HepG2 (cell line): ENCODE data around the gene STAP2. TPM values are rescaled to one million over a fixed set of nuclear protein-coding genes. Genes with fewer than 3 reads are reported as not detected.

Experiments used
- ATAC-seq: fragments of 200-7000 bp; cut with Tn5 transposase; 3 replicates; pipeline ENCODE4 v1.9.1; 2020; ENCODE audit warnings: mild to moderate bottlenecking, moderate library complexity
- BruUV-seq: library from RNA; stranded (reverse); fragments of 400-500 nt; replicated peaks from 2 replicates; lab custom pipeline; 2021; lab: Mats Ljungman, UMichigan
- CTCF ChIA-PET: fragments of 300-600 bp; formaldehyde crosslinking; extraction: SDS; loops from one replicate; lab custom pipeline; 2021; ENCODE audit warnings: low total read pairs, inconsistent platforms, low intra/inter-chr PET ratio; lab: Yijun Ruan, JAX
- POLR2A ChIA-PET: fragments of 350-600 bp; sonication (Branson Sonifier 250); formaldehyde crosslinking; loops from one replicate; lab custom pipeline; 2020; ENCODE audit warnings: antibody characterized with exemption, inconsistent platforms; lab: Yijun Ruan, JAX
- DNase-seq: peaks from one replicate; pipeline ENCODE4 v3.0.0-alpha.2; 2015; ENCODE audit warnings: low spot score
- FAIRE-seq: peaks from 3 replicates; lab custom pipeline; 2011; peaks lifted over from hg19 to GRCh38; lab: Jason Lieb, UNC
- H2AFZ ChIP-seq: one replicate; pipeline ENCODE4 v1.6.1; 2011; ENCODE audit warnings: low read length, inconsistent platforms
- H3K27ac ChIP-seq: fragments of 300-600 bp; 3 replicates; pipeline ENCODE4 v1.8.0; 2011; ENCODE audit warnings: mixed run types, mild to moderate bottlenecking, mixed read lengths, low read length, inconsistent platforms; ENCODE audit not compliant: insufficient read depth; ENCODE audit errors: extremely low read length
- H3K27me3 ChIP-seq, 2 experiments: fragments of 200-600 bp in 1 of 2; 2 replicates in 1 of 2; 3 replicates in 1 of 2; pipeline versions ENCODE4 v1.6.0 to v1.8.0; 2011; ENCODE audit warnings: low read length in 2 of 2, mild to moderate bottlenecking in 2 of 2, moderate library complexity in 2 of 2, inconsistent platforms in 1 of 2; ENCODE audit not compliant: insufficient read depth in 2 of 2, control insufficient read depth in 1 of 2
- H3K36me3 ChIP-seq, 2 experiments: fragments of 200-600 bp in 1 of 2; replicated peaks in 1 of 2; 2 replicates in 1 of 2; 3 replicates in 1 of 2; pipeline versions ENCODE4 v1.5.1 to v1.8.0; 2011; ENCODE audit warnings: low read length in 2 of 2, inconsistent platforms in 1 of 2; ENCODE audit not compliant: insufficient read depth in 2 of 2, control insufficient read depth in 1 of 2
- H3K4me1 ChIP-seq: 2 replicates; pipeline ENCODE4 v1.5.1; 2012; ENCODE audit warnings: low read length, inconsistent platforms; ENCODE audit not compliant: insufficient read depth
- H3K4me2 ChIP-seq: 2 replicates; pipeline ENCODE4 v1.6.0; 2011; ENCODE audit warnings: low read depth, low read length, inconsistent platforms
- H3K4me3 ChIP-seq, 3 experiments: fragments of 200-600 bp in 1 of 3; sonication (generic), shearing (Covaris generic) in 1 of 3; replicated peaks in 1 of 3; 2 replicates each; pipeline ENCODE4 v1.5.1; 2011 to 2016; ENCODE audit warnings: low read length in 3 of 3, inconsistent platforms in 2 of 3, low read depth in 2 of 3, mild to moderate bottlenecking in 2 of 3, control low read depth in 1 of 3, mixed read lengths in 1 of 3; ENCODE audit not compliant: insufficient read depth in 1 of 3
- H3K79me2 ChIP-seq: one replicate; pipeline ENCODE4 v1.6.1; 2011; ENCODE audit warnings: low read length, inconsistent platforms; ENCODE audit not compliant: insufficient read depth
- H3K9ac ChIP-seq: 2 replicates; pipeline ENCODE4 v1.6.0; 2011; ENCODE audit warnings: mild to moderate bottlenecking, low read depth, low read length, inconsistent platforms; ENCODE audit not compliant: insufficient read depth
- H3K9me3 ChIP-seq: 2 replicates; pipeline ENCODE4 v1.5.1; 2012; ENCODE audit warnings: mild to moderate bottlenecking, low read length
- H4K20me1 ChIP-seq: 2 replicates; pipeline ENCODE4 v1.6.0; 2011; ENCODE audit warnings: inconsistent platforms, mild to moderate bottlenecking, low read length, moderate library complexity; ENCODE audit not compliant: insufficient read depth
- DR1 ChIP-seq: sonication (generic); formaldehyde crosslinking; IDR thresholded peaks from 2 replicates; pipeline ENCODE4 v1.8.0; 2021; ENCODE audit warnings: mild to moderate bottlenecking, missing genetic modification reagents, inconsistent platforms
- KDM2A ChIP-seq: sonication (generic); formaldehyde crosslinking; IDR thresholded peaks from 2 replicates; pipeline ENCODE4 v1.4.0; 2020; ENCODE audit warnings: low read depth, missing genetic modification reagents, borderline replicate concordance
- NFYB ChIP-seq: sonication (generic); formaldehyde crosslinking; IDR thresholded peaks from 2 replicates; pipeline ENCODE4 v1.4.0; 2020; ENCODE audit warnings: missing genetic modification reagents
- PITX1 ChIP-seq: sonication (generic); formaldehyde crosslinking; IDR thresholded peaks from 2 replicates; pipeline ENCODE4 v1.5.1; 2020; ENCODE audit warnings: mild to moderate bottlenecking, missing genetic modification reagents
- SP4 ChIP-seq: sonication (generic); formaldehyde crosslinking; IDR thresholded peaks from 2 replicates; pipeline ENCODE4 v1.8.1; 2023; ENCODE audit warnings: mild to moderate bottlenecking, missing genetic modification reagents
- SRSF4 ChIP-seq: fragments of 200-400 bp; formaldehyde crosslinking; IDR thresholded peaks from one replicate; pipeline ENCODE4 v1.6.1; 2018; ENCODE audit warnings: mild to moderate bottlenecking, low read depth, low read length, moderate library complexity; ENCODE audit not compliant: poor library complexity, severe bottlenecking
- TAF15 ChIP-seq: fragments of 200-400 bp; formaldehyde crosslinking; IDR thresholded peaks from one replicate; pipeline ENCODE4 v1.6.1; 2018; ENCODE audit warnings: mild to moderate bottlenecking, low read depth, low read length; ENCODE audit not compliant: poor library complexity, severe bottlenecking
- TCF12 ChIP-seq, 2 experiments: fragments of 450-650 bp in 1 of 2; sonication (generic) in 1 of 2; formaldehyde crosslinking in 1 of 2; IDR thresholded peaks; 2 replicates each; pipeline versions ENCODE4 v1.6.1 to v1.8.0; 2017 to 2022; ENCODE audit warnings: antibody characterized with exemption in 1 of 2, mild to moderate bottlenecking in 1 of 2, missing genetic modification reagents in 1 of 2, moderate library complexity in 1 of 2
- TOE1 ChIP-seq: sonication (generic); formaldehyde crosslinking; IDR thresholded peaks from 2 replicates; pipeline ENCODE4 v1.4.0; 2020; ENCODE audit warnings: mild to moderate bottlenecking, missing genetic modification reagents
- ZBTB7A ChIP-seq: sonication (generic); formaldehyde crosslinking; IDR thresholded peaks from 2 replicates; pipeline ENCODE4 v1.8.0; 2022; ENCODE audit warnings: mild to moderate bottlenecking, missing genetic modification reagents
- ZNF44 ChIP-seq: sonication (generic); formaldehyde crosslinking; IDR thresholded peaks from 2 replicates; pipeline ENCODE4 v1.5.1; 2020; ENCODE audit warnings: mild to moderate bottlenecking, missing genetic modification reagents
- WGBS: methylation state at CpG from one replicate; pipeline ENCODE4 v1.1.6; 2017; ENCODE audit warnings: low lambda C conversion rate; 5-methylcytosine and 5-hydroxymethylcytosine counted together
- in situ Hi-C: cut with HindIII; loops from 2 replicates; pipeline ENCODE4 v1.10.0; 2017; ENCODE audit warnings: low pct_unique_long_range_greater_than_20kb; ENCODE audit not compliant: extremely low pct_ligation_motif_present
- intact Hi-C: fragments of 100-400 bp; cut with micrococcal nuclease; formaldehyde crosslinking; loops from one replicate; pipeline ENCODE4 v1.10.0; 2022; ENCODE audit not compliant: unreplicated experiment
- polyA plus RNA-seq, 8 experiments: library from polyadenylated mRNA; depleted of rRNA in 3 of 8; stranded (reverse) in 7 of 8; unstranded in 1 of 8; fragments of >200 nt; fragmentation: Illumina TruSeq in 4 of 8; extraction: Trizol in 4 of 8; gene quantifications; 2 replicates each; pipeline versions ENCODE4 v1.2.1 to v1.2.3, GENCODE V29; 2011 to 2016; ENCODE audit warnings: low read depth in 4 of 8, missing spikeins in 1 of 8, mixed read lengths in 1 of 8; ENCODE audit not compliant: insufficient read depth in 1 of 8
- total RNA-seq, 5 experiments: library from RNA; depleted of rRNA; stranded (reverse); fragments of >200 nt; fragmentation: Illumina TruSeq; extraction: Trizol; gene quantifications; 2 replicates each; pipeline ENCODE4 v1.2.3, GENCODE V29; 2016; ENCODE audit warnings: low read depth in 1 of 5
- TF ChIP-seq, protein P1 (sequence below): sonication (generic); formaldehyde crosslinking; IDR thresholded peaks from 2 replicates; pipeline ENCODE4 v1.4.0; 2020; ENCODE audit warnings: missing genetic modification reagents, borderline replicate concordance
- TF ChIP-seq, protein P2 (sequence below): IDR thresholded peaks from 2 replicates; pipeline ENCODE4 v1.6.1; 2016; ENCODE audit warnings: mild to moderate bottlenecking

The STAP2 gene
- total and polyA plus RNA-seq, 2 of the 13 experiments (the other 11 are each of a cell fraction or from before 2014, with no cell fraction given): 39.0 to 43.7 TPM

DNA sequence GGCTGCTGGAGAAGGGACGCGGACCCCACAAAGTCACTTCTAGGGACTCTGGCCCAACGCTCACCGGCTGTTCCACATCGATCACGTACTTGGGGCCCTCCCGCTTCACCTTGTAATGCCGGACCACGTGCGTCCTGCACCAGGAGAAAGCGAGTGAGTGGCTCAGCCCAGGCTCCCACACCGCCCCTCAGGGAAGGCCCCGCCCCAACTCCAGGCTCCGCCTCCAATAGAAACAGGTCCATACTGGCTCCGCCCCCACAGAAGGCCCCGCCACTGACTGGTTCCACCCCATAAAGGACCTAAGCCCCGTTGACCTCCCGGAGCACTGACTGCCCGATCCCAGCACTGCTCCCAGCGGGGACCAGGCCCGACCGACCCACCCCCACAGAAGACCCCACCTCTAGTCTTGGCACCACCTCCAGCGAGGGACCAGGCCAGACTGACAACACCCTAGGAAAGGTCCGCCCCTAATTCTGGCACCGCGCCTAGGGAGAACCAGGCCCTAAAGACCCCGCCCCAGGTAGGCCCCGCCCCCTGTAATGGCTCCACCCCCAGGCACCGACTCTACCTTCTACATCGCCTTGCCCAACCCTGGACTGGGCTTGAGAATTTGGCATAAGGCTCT lies 11.3 kb downstream of the STAP2 start:
- Histone ChIP-seq H3K4me2 (no peak overlapping the region), H3K27me3 (no peaks in the 10 kb centered on the region), H3K27ac (no peak overlapping the region), H3K4me1 (no peaks in the 10 kb centered on the region), H3K79me2 (no peaks in the 10 kb centered on the region), H3K9me3 (no peaks in the 10 kb centered on the region), H3K4me3 (no peak overlapping the region), H4K20me1 (no peaks in the 10 kb centered on the region), H3K36me3 (peaks cover 0 to 3% of the 10 kb centered on the region in 2 experiments; a peak in 1 of 5 replicates), H3K9ac (no peak overlapping the region), H2AFZ (no peak overlapping the region)
- no TSS peak for BruUV-seq
- FAIRE-seq (no peak), DNase-seq (no peak), ATAC-seq (no peak)
- CTCF ChIA-PET: no interaction called here
- WGBS: 95% methylated on average over 22 of the region's 30 CpGs
- in situ Hi-C loops: no loop called here
- POLR2A ChIA-PET: interaction anchor here (0.8 to 1.1 kb wide), 3 partner anchors 11 to 16 kb away, joined by 3 to 5 read pairs (median 4); partner anchors contain the start of gene STAP2
- intact Hi-C loops: no loop called here
- no peak for TF ChIP-seq DR1 (CRISPR knock-in tag)
- TF ChIP-seq, protein P1, sequence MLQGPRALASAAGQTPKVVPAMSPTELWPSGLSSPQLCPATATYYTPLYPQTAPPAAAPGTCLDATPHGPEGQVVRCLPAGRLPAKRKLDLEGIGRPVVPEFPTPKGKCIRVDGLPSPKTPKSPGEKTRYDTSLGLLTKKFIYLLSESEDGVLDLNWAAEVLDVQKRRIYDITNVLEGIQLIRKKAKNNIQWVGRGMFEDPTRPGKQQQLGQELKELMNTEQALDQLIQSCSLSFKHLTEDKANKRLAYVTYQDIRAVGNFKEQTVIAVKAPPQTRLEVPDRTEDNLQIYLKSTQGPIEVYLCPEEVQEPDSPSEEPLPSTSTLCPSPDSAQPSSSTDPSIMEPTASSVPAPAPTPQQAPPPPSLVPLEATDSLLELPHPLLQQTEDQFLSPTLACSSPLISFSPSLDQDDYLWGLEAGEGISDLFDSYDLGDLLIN (CRISPR knock-in tag): no peak

DNA sequence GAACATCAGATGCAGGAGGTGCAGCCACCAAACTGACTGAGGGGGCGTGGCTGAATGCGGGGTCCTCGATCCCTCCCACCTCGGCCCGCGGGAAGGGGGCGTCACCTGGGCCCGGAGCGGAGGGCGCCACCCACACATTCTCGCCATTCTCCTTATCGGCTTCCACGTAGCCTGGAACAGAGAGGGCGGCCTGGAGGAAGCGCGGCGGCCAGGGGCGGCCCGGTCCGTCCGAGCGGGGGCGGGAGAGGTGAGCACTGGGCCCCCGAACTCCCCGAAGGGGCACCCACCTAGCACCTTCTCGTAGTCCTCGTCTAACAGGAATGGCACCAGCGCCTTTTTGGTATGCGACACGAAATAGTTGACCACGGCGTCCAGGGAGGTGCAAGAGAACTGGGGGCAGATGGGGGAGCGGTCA lies 11.8 kb downstream of the STAP2 start:
- ATAC-seq: no peak
- H3K9me3 ChIP-seq: no peaks in the 10 kb centered on the region
- no peak overlapping the region for H3K4me2 ChIP-seq
- H3K79me2 ChIP-seq: no peaks in the 10 kb centered on the region
- no TSS peak for BruUV-seq
- no peak overlapping the region for H3K4me3 ChIP-seq
- H3K36me3 ChIP-seq: peaks cover 0 to 3% of the 10 kb centered on the region in 2 experiments; a peak in 1 of 5 replicates
- in situ Hi-C loops: no loop called here
- H3K4me1 ChIP-seq: no peaks in the 10 kb centered on the region
- no peaks in the 10 kb centered on the region for H4K20me1 ChIP-seq
- FAIRE-seq: no peak
- POLR2A ChIA-PET: no interaction called here
- TF ChIP-seq NFYB (no peak), SRSF4 (no peak), SP4 (CRISPR knock-in tag) (no peak), TOE1 (CRISPR knock-in tag) (no peak), ZNF44 (CRISPR knock-in tag) (no peak), KDM2A (CRISPR knock-in tag) (no peak), ZBTB7A (no peak), TCF12 (IDR thresholded peaks at IDR 0.05) (no peak), TCF12 (CRISPR knock-in tag; IDR thresholded peaks at IDR 0.05) (no peak), TAF15 (no peak), PITX1 (CRISPR knock-in tag) (no peak)
- TF ChIP-seq, protein P2, sequence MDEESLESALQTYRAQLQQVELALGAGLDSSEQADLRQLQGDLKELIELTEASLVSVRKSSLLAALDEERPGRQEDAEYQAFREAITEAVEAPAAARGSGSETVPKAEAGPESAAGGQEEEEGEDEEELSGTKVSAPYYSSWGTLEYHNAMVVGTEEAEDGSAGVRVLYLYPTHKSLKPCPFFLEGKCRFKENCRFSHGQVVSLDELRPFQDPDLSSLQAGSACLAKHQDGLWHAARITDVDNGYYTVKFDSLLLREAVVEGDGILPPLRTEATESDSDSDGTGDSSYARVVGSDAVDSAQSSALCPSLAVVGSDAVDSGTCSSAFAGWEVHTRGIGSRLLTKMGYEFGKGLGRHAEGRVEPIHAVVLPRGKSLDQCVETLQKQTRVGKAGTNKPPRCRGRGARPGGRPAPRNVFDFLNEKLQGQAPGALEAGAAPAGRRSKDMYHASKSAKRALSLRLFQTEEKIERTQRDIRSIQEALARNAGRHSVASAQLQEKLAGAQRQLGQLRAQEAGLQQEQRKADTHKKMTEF (CRISPR knock-in tag): no peak
- TF ChIP-seq, all 625 proteins: peak for 0
- Histone ChIP-seq H2AFZ (no peak overlapping the region), H3K27ac (no peak overlapping the region), H3K9ac (no peak overlapping the region), H3K27me3 (no peaks in the 10 kb centered on the region)
- no peak for DNase-seq
- WGBS: 97% methylated on average over 33 of the region's 33 CpGs
- intact Hi-C loops: no loop called here
- CTCF ChIA-PET: no interaction called here
